ENCODE measurements around the gene ZNF654. TPM values are rescaled to one million over a fixed set of nuclear protein-coding genes. Genes with fewer than 3 reads are reported as not detected.

Gene ZNF654
- total RNA-seq, 3 donors from 2014 or later, result 15.4 to 26.3 (median 16.5) TPM

DNA sequence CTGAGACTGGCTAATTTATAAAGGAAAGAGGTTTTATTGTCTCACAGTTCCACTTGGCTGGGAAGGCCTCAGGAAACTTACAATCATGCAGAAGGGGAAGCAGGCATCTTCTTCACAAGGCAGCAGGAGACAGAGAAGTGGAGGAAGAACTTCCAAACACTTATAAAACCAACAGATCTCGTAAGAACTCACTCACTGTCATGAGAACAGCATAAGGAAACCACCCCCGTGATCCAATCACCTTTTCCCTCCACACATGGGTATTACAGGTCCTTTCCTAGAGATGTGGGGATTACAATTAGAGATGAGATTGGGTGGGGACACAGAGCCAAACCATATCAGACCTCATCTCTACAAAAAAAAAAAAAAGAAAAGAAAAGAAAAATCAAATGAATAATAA is 26.0 kb upstream of the ZNF654 start:
- TF ChIP-seq, protein P1, sequence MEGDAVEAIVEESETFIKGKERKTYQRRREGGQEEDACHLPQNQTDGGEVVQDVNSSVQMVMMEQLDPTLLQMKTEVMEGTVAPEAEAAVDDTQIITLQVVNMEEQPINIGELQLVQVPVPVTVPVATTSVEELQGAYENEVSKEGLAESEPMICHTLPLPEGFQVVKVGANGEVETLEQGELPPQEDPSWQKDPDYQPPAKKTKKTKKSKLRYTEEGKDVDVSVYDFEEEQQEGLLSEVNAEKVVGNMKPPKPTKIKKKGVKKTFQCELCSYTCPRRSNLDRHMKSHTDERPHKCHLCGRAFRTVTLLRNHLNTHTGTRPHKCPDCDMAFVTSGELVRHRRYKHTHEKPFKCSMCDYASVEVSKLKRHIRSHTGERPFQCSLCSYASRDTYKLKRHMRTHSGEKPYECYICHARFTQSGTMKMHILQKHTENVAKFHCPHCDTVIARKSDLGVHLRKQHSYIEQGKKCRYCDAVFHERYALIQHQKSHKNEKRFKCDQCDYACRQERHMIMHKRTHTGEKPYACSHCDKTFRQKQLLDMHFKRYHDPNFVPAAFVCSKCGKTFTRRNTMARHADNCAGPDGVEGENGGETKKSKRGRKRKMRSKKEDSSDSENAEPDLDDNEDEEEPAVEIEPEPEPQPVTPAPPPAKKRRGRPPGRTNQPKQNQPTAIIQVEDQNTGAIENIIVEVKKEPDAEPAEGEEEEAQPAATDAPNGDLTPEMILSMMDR (IDR thresholded peaks at IDR 0.05), result no peak
- TF ChIP-seq POLR2AphosphoS5 (IDR thresholded peaks at IDR 0.05), result no peak
- TF ChIP-seq POLR2A (IDR thresholded peaks at IDR 0.05), result no peak
- no peak overlapping the region for H3K27ac ChIP-seq

DNA sequence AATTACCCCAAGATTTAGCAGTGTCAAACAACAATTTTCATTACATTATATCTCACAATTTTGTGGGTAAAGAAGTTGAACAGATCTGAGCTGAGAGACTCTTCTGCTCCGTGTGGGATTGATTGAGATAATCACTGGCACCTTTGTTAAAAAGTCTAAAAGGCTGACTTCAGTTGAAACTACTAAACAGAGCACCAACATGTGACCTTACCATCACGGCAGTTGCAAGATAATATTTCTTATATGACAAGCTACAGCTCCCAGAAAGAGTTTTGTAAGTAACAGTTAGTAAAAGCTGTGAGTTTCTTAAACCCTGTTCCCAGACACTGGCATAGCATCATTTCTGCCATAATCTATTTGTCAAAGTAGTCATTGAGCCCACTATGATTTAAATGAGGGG is 25.2 kb upstream of the ZNF654 start:
- Histone ChIP-seq H3K27ac (no peak overlapping the region), H3K36me3 (no peaks in the 10 kb centered on the region), H3K27me3 (no peaks in the 10 kb centered on the region), H3K9me3 (no peaks in the 10 kb centered on the region), H3K4me1 (no peaks in the 10 kb centered on the region), H3K4me3 (no peak overlapping the region)
- intact Hi-C loops (cut with DNase I; ENCODE audit: low total_unique reads), result no loop called here
- DNase-seq (ENCODE audit: low spot score in 2 of 2), result no peak
- TF ChIP-seq POLR2A (IDR thresholded peaks at IDR 0.05), result no peak
- TF ChIP-seq POLR2AphosphoS5 (IDR thresholded peaks at IDR 0.05), result no peak
- TF ChIP-seq, protein P1 (IDR thresholded peaks at IDR 0.05), result no peak

More for the DNA sequence above, 26.0 kb upstream of the ZNF654 start:
- no peaks in the 10 kb centered on the region for H3K4me1 ChIP-seq
- H3K27me3 ChIP-seq, result no peaks in the 10 kb centered on the region
- H3K36me3 ChIP-seq, result no peaks in the 10 kb centered on the region
- intact Hi-C loops (cut with DNase I; ENCODE audit: low total_unique reads), result no loop called here
- DNase-seq (ENCODE audit: low spot score in 2 of 2), result no peak
- no peak overlapping the region for H3K4me3 ChIP-seq
- H3K9me3 ChIP-seq, result peaks cover 0 to 4% of the 10 kb centered on the region in 2 donors

DNA sequence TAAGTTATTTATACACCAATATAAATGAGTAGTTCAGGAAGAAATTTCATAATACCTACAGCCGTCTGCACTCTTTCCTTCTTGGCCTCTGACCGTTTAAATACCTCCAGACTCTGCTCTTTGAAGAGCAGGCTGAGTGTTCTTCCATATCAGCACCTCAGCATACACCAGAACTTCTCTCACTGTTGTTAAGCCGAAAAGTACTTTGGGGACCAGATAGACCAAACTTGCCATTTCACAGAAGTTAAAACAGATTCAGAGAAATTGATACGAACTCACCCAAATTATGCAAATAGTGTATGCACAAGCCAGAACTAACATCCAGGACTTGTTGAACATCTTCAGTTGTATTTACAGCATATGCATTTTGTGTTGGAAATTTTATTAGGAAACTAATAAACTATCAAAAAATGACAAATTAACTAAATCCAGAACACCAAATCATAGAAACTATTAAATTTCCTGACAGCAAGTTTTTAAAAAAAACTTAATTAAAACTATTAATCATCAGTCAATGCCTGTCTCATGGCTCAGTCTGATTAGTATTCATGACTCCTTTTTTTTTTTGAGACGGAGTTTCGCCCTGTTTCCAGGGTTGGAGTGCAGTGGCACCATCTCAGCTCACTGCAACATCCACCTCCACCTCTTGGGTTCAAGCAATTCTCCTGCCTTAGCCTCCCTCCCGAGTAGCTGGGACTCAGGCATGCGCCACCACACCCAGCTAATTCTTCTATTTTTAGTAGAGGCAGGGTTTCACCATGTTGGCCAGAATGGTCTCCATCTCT is 24.4 kb upstream of the ZNF654 start:
- no peak for DNase-seq (ENCODE audit: low spot score in 2 of 2)
- no peak overlapping the region for H3K27ac ChIP-seq
- intact Hi-C loops (cut with DNase I; ENCODE audit: low total_unique reads), result no loop called here
- H3K27me3 ChIP-seq, result no peaks in the 10 kb centered on the region
- no peaks in the 10 kb centered on the region for H3K4me1 ChIP-seq
- no peaks in the 10 kb centered on the region for H3K9me3 ChIP-seq
- no peak overlapping the region for H3K4me3 ChIP-seq
- TF ChIP-seq POLR2A (IDR thresholded peaks at IDR 0.05), result no peak
- TF ChIP-seq, protein P1 (IDR thresholded peaks at IDR 0.05), result no peak
- no peak for TF ChIP-seq POLR2AphosphoS5 (IDR thresholded peaks at IDR 0.05)
- H3K36me3 ChIP-seq, result no peaks in the 10 kb centered on the region

DNA sequence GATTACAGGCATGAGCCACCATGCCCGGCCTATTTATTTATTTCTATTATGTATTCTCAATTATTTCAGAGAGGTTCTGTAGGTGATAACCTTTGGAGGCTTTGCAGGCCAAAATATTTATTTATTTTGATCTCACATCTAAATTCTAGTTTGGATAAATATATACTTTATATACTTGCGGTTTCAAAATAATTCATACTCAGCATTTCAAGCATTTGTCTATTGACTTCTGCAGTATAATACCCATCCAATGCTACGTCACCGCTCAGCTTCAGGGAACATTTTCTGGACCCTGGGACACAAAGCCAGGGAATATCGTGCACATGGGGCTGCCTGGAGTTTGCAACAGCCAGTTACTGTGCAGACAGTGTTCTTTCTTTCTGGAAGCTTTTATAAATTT is 22.8 kb upstream of the ZNF654 start:
- Histone ChIP-seq H3K4me1 (no peaks in the 10 kb centered on the region), H3K9me3 (no peaks in the 10 kb centered on the region), H3K27me3 (no peaks in the 10 kb centered on the region), H3K4me3 (no peak overlapping the region), H3K27ac (no peak overlapping the region), H3K36me3 (no peaks in the 10 kb centered on the region)
- intact Hi-C loops (cut with DNase I; ENCODE audit: low total_unique reads), result no loop called here
- DNase-seq (ENCODE audit: low spot score in 2 of 2), result no peak
- TF ChIP-seq POLR2AphosphoS5 (IDR thresholded peaks at IDR 0.05) (no peak), POLR2A (IDR thresholded peaks at IDR 0.05) (no peak)
- TF ChIP-seq, protein P1 (IDR thresholded peaks at IDR 0.05), result no peak

DNA sequence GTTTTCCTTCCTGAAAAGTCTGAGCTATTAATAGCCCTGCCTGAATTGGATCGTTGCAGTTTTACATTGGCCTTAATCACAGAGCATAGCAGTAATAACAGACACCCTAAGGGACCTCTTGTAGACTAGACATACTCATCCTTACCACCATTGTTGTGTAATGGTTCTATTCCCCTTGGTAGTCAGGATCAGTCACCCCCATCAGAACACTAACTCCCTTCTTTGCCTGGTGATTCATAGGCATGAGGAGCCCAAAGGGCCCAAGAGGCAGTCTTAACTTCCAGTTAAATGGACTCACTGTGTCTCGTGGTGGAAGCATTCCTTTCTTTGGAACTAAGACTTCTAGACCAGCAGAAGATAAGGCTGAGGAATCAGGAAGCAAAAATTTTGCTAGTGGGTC is 20.5 kb upstream of the ZNF654 start:
- DNase-seq (ENCODE audit: low spot score in 2 of 2), result no peak
- intact Hi-C loops (cut with DNase I; ENCODE audit: low total_unique reads), result no loop called here
- Histone ChIP-seq H3K27ac (no peak overlapping the region), H3K27me3 (no peaks in the 10 kb centered on the region), H3K4me1 (no peaks in the 10 kb centered on the region), H3K36me3 (no peaks in the 10 kb centered on the region), H3K4me3 (no peak overlapping the region), H3K9me3 (no peaks in the 10 kb centered on the region)
- no peak for TF ChIP-seq POLR2AphosphoS5 (IDR thresholded peaks at IDR 0.05)
- TF ChIP-seq, protein P1 (IDR thresholded peaks at IDR 0.05), result no peak
- no peak for TF ChIP-seq POLR2A (IDR thresholded peaks at IDR 0.05)

Data from breast epithelium (tissue), 4 donors.